ENCODE data around the gene KRT82.

KRT82 gene

GRCh38 chr12:52437508-52437907 lies 31.4 kb upstream of the KRT82 start:
- Histone ChIP-seq H3K36me3 (ENCODE audit: control insufficient read depth, insufficient read depth, low read length) (no peaks in the 10 kb centered on the region), H3K4me3 (replicated peaks; ENCODE audit: low read depth, low read length) (no peak overlapping the region), H3K27me3 (replicated peaks; ENCODE audit: control insufficient read depth, insufficient read depth, low read length) (peaks cover under 1% of the 10 kb centered on the region; the same call in 1 of the 2 replicates)
- TF ChIP-seq, protein P1, sequence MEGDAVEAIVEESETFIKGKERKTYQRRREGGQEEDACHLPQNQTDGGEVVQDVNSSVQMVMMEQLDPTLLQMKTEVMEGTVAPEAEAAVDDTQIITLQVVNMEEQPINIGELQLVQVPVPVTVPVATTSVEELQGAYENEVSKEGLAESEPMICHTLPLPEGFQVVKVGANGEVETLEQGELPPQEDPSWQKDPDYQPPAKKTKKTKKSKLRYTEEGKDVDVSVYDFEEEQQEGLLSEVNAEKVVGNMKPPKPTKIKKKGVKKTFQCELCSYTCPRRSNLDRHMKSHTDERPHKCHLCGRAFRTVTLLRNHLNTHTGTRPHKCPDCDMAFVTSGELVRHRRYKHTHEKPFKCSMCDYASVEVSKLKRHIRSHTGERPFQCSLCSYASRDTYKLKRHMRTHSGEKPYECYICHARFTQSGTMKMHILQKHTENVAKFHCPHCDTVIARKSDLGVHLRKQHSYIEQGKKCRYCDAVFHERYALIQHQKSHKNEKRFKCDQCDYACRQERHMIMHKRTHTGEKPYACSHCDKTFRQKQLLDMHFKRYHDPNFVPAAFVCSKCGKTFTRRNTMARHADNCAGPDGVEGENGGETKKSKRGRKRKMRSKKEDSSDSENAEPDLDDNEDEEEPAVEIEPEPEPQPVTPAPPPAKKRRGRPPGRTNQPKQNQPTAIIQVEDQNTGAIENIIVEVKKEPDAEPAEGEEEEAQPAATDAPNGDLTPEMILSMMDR (IDR thresholded peaks at IDR 0.05; ENCODE audit: insufficient read depth, low read length, poor library complexity, severe bottlenecking) = no peak
- DNase-seq (ENCODE audit: extremely low read depth, insufficient read length) = no peak

DNA sequence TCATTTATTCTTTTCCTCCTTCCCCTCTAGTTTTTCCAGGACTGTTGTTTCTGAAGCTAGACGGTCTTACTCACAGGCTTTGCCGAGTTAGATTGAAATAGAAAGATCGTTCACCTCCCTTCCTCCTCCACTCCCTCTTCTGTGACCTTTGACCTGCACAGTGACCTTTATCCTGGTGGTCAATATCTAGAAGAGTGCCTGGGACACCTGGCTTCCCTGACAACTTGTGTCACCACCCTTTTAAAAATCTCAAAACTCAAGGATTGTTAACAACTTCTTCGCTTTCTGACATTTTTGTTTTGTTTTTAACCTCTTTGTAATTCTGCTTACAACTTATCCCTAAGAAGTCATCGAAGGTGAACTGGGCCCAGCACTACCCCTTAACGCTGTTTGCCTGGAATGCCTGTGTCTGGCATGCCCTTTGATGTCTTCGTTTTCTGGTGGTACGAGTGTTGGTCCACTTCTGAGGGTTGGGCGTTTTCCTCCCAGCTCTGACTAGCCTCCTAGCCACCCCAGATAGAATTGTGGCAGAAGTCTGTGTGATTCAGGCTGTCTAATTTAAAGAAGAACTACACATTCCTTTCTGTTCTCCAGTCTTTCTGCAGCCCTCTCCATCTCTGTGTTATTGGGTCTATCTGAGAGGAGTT lies 30.8 kb upstream of the KRT82 start:
- Histone ChIP-seq H3K27me3 (replicated peaks; ENCODE audit: control insufficient read depth, insufficient read depth, low read length) (no peaks in the 10 kb centered on the region; the same call in 1 of the 2 replicates), H3K36me3 (ENCODE audit: control insufficient read depth, insufficient read depth, low read length) (no peaks in the 10 kb centered on the region), H3K4me3 (replicated peaks; ENCODE audit: low read depth, low read length) (no peak overlapping the region)
- no peak for DNase-seq (ENCODE audit: extremely low read depth, insufficient read length)
- TF ChIP-seq, protein P1 (IDR thresholded peaks at IDR 0.05; ENCODE audit: insufficient read depth, low read length, poor library complexity, severe bottlenecking) = no peak

GRCh38 chr12:52436000-52436827 lies 30.1 kb upstream of the KRT82 start:
- H3K27me3 ChIP-seq (replicated peaks; ENCODE audit: control insufficient read depth, insufficient read depth, low read length) = no peaks in the 10 kb centered on the region; the same call in 1 of the 2 replicates
- no peak overlapping the region for H3K4me3 ChIP-seq (replicated peaks; ENCODE audit: low read depth, low read length)
- TF ChIP-seq, protein P1 (IDR thresholded peaks at IDR 0.05; ENCODE audit: insufficient read depth, low read length, poor library complexity, severe bottlenecking) = no peak
- no peak for DNase-seq (ENCODE audit: extremely low read depth, insufficient read length)
- H3K36me3 ChIP-seq (ENCODE audit: control insufficient read depth, insufficient read depth, low read length) = no peaks in the 10 kb centered on the region

GRCh38 chr12:52435659-52435999 lies 29.5 kb upstream of the KRT82 start:
- TF ChIP-seq, protein P1 (IDR thresholded peaks at IDR 0.05; ENCODE audit: insufficient read depth, low read length, poor library complexity, severe bottlenecking) = no peak
- Histone ChIP-seq H3K36me3 (ENCODE audit: control insufficient read depth, insufficient read depth, low read length) (no peaks in the 10 kb centered on the region), H3K27me3 (replicated peaks; ENCODE audit: control insufficient read depth, insufficient read depth, low read length) (no peaks in the 10 kb centered on the region; the same call in 1 of the 2 replicates), H3K4me3 (replicated peaks; ENCODE audit: low read depth, low read length) (no peak overlapping the region)
- DNase-seq (ENCODE audit: extremely low read depth, insufficient read length) = no peak

GRCh38 chr12:52434760-52435530 lies 28.8 kb upstream of the KRT82 start:
- DNase-seq (ENCODE audit: extremely low read depth, insufficient read length) = no peak
- no peaks in the 10 kb centered on the region; the same call in 1 of the 2 replicates for H3K27me3 ChIP-seq (replicated peaks; ENCODE audit: control insufficient read depth, insufficient read depth, low read length)

More at GRCh38 chr12:52434760-52435530, 28.8 kb upstream of the KRT82 start:
- no peaks in the 10 kb centered on the region for H3K36me3 ChIP-seq (ENCODE audit: control insufficient read depth, insufficient read depth, low read length)
- TF ChIP-seq, protein P1 (IDR thresholded peaks at IDR 0.05; ENCODE audit: insufficient read depth, low read length, poor library complexity, severe bottlenecking) = no peak
- H3K4me3 ChIP-seq (replicated peaks; ENCODE audit: low read depth, low read length) = no peak overlapping the region
